ENCODE data around the gene SYCE3. TPM values are rescaled to one million over a fixed set of nuclear protein-coding genes. Genes with fewer than 3 reads are reported as not detected.
A peak's percentile ranks its signal among the peaks of the same experiment; 100 is the strongest.

Gene SYCE3
- polyA plus RNA-seq, 3 donors: 1.9 to 3.1 TPM; not detected in 1

DNA sequence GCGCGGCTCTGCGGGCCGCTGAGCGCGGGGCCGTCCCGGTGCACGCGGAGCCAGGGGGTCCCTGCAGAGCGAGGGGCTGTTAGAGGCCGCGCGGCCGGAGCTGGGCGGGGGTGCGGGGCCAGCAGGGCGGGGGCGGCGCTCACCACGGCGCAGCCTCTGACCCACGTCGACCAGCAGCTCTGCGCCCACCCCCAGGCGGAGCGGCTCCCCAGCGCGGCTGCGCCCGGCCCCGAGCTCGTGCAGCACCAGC lies 36.9 kb downstream of the SYCE3 start:
- Histone ChIP-seq H3K4me1 (ENCODE audit: control insufficient read depth in 1 of 2, insufficient read depth in 2 of 2, low read length in 2 of 2) (peaks cover 44 to 71% of the 10 kb centered on the region in 2 donors), H4K20me1 (ENCODE audit: insufficient read depth, low read length) (peaks cover 87% of the 10 kb centered on the region), H3K27ac (ENCODE audit: low read depth in 1 of 2, low read length in 2 of 2) (peak overlapping the region; percentile 60 to 100), H3K79me2 (ENCODE audit: insufficient read depth, low read length) (peaks cover 63% of the 10 kb centered on the region), H3K27me3 (ENCODE audit: control insufficient read depth in 2 of 2, insufficient read depth in 2 of 2, low read length in 2 of 2) (no peaks in the 10 kb centered on the region), H3K36me3 (replicated peaks in 1 of 2; ENCODE audit: control insufficient read depth in 1 of 2, insufficient read depth in 2 of 2, low read length in 2 of 2) (peaks cover 46 to 57% of the 10 kb centered on the region in 2 donors), H3K9me3 (replicated peaks in 1 of 2; ENCODE audit: control insufficient read depth in 1 of 2, insufficient read depth in 1 of 2, low read length in 2 of 2) (no peaks in the 10 kb centered on the region), H2AFZ (ENCODE audit: insufficient read depth, low read depth, low read length, poor library complexity, severe bottlenecking) (no peak overlapping the region), H3K4me2 (replicated peaks; ENCODE audit: extremely low read depth, low read length, poor library complexity, severe bottlenecking) (peak overlapping the region; percentile 95), H3K4me3 (replicated peaks in 1 of 3; ENCODE audit: low read depth in 2 of 3, low read length in 3 of 3) (peak overlapping the region; percentile 47 to 99 (median 72)), H3K9ac (ENCODE audit: insufficient read depth, low read length, poor library complexity, severe bottlenecking) (peak overlapping the region; percentile 100)
- Mint-ChIP-seq H3K4me1 (peaks cover 30% of the 10 kb centered on the region), H3K27ac (peak overlapping the region in 3 of 7 donors; percentile 38 to 83 (median 51)), H3K4me3 (peak overlapping the region; percentile 73 to 81), H3K9me3 (no peaks in the 10 kb centered on the region), H3K27me3 (ENCODE audit: low read depth in 3 of 3) (no peaks in the 10 kb centered on the region), H3K36me3 (peaks cover 36 to 61% of the 10 kb centered on the region in 2 donors)
- WGBS (ENCODE audit: insufficient coverage): under 1% methylated on average over 33 of the region's 33 CpGs
- DNase-seq: no peak
- TF ChIP-seq, protein P1, sequence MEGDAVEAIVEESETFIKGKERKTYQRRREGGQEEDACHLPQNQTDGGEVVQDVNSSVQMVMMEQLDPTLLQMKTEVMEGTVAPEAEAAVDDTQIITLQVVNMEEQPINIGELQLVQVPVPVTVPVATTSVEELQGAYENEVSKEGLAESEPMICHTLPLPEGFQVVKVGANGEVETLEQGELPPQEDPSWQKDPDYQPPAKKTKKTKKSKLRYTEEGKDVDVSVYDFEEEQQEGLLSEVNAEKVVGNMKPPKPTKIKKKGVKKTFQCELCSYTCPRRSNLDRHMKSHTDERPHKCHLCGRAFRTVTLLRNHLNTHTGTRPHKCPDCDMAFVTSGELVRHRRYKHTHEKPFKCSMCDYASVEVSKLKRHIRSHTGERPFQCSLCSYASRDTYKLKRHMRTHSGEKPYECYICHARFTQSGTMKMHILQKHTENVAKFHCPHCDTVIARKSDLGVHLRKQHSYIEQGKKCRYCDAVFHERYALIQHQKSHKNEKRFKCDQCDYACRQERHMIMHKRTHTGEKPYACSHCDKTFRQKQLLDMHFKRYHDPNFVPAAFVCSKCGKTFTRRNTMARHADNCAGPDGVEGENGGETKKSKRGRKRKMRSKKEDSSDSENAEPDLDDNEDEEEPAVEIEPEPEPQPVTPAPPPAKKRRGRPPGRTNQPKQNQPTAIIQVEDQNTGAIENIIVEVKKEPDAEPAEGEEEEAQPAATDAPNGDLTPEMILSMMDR (IDR thresholded peaks at IDR 0.05): no peak
- intact Hi-C loops (cut with micrococcal nuclease): loop anchor here (2.0 to 5.0 kb wide), 5 partner anchors 17 to 97 kb away; partner anchors contain the start of genes CHKB (in 2 of the 2), NCAPH2 (in 2 of the 2) and SYCE3 (in 2 of the 2)

DNA sequence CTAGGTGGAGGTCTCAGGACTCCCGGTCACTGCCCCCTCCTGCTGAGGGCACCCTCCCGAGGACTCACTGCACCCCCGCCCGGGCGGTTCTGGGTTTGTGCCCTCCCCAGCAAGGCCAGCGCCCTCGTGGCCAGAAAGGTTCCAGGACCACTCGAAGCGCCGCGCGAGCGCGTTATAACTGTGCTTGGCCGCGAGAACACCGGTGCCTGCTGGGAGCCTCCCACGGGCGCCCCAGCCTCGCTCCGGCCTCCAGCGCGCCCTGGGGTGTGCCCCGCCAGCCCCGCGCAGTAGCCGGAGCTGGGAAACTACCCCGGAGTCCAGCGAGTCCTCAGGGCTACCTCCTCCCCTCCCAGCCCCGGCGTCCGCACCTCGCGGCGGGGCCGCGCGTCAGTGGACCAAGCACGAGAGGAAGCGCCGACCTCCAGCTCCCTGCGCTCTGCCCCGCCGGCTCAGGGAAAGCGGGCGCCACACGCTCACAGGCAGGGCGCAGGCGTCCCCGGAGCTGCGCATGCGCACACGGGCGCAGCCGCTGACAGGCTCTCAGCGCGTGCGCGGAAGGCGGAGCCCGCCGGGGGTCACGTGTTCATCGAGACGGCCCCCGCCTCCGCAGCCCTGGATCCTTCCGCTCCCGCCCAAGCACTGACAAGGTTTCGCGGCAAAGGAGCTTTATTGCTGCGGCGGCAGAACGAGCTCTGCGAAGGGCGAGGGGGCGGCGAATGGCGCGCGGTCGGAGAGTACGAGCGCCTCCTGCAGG lies 37.4 kb downstream of the SYCE3 start, which contains the start of gene SCO2:
Gene SCO2, minus strand, starts transcription at position 495 of the 754 bp plus-strand sequence. CDS start 1,187 bp downstream, outside the sequence.
- WGBS (ENCODE audit: insufficient coverage): under 1% methylated on average over 83 of the region's 84 CpGs
- Histone ChIP-seq H3K4me3 (replicated peaks in 1 of 3; ENCODE audit: low read depth in 2 of 3, low read length in 3 of 3) (peak within 1 kb of the TSS; percentile 72 to 99 (median 73)), H3K9me3 (replicated peaks in 1 of 2; ENCODE audit: control insufficient read depth in 1 of 2, insufficient read depth in 1 of 2, low read length in 2 of 2) (no peaks in the 10 kb centered on the region), H3K79me2 (ENCODE audit: insufficient read depth, low read length) (peaks cover 58% of the 10 kb centered on the region), H4K20me1 (ENCODE audit: insufficient read depth, low read length) (peaks cover 87% of the 10 kb centered on the region), H3K27ac (ENCODE audit: low read depth in 1 of 2, low read length in 2 of 2) (peak within 1 kb of the TSS; percentile 100), H3K4me1 (ENCODE audit: control insufficient read depth in 1 of 2, insufficient read depth in 2 of 2, low read length in 2 of 2) (peaks cover 39 to 66% of the 10 kb centered on the region in 2 donors), H3K4me2 (replicated peaks; ENCODE audit: extremely low read depth, low read length, poor library complexity, severe bottlenecking) (peak within 1 kb of the TSS; percentile 95), H2AFZ (ENCODE audit: insufficient read depth, low read depth, low read length, poor library complexity, severe bottlenecking) (no peak within 1 kb of the TSS), H3K27me3 (ENCODE audit: control insufficient read depth in 2 of 2, insufficient read depth in 2 of 2, low read length in 2 of 2) (no peaks in the 10 kb centered on the region), H3K9ac (ENCODE audit: insufficient read depth, low read length, poor library complexity, severe bottlenecking) (peak within 1 kb of the TSS; percentile 100), H3K36me3 (replicated peaks in 1 of 2; ENCODE audit: control insufficient read depth in 1 of 2, insufficient read depth in 2 of 2, low read length in 2 of 2) (peaks cover 46 to 58% of the 10 kb centered on the region in 2 donors)
- Mint-ChIP-seq H3K27ac (peak within 1 kb of the TSS; percentile 94 to 100 (median 97)), H3K27me3 (ENCODE audit: low read depth in 3 of 3) (no peaks in the 10 kb centered on the region), H3K4me1 (peaks cover 30% of the 10 kb centered on the region), H3K4me3 (peak within 1 kb of the TSS; percentile 91 to 95), H3K36me3 (peaks cover 36 to 65% of the 10 kb centered on the region in 2 donors), H3K9me3 (no peaks in the 10 kb centered on the region)
- intact Hi-C loops (cut with micrococcal nuclease): loop anchor here (5.0 kb wide), 3 partner anchors 37 to 97 kb away; partner anchors contain the start of genes CHKB (in 2 of the 2) and SYCE3 (in 1 of the 2)
- TF ChIP-seq, protein P1 (IDR thresholded peaks at IDR 0.05): no peak
- peak; percentile 93 to 94 (median 94) for DNase-seq

Data from CD14-positive monocyte (primary cell).